GM12892 (cell line): ENCODE measurements around the gene P4HA2.

ENCODE experiments used
- POLR2A ChIP-seq: IDR thresholded peaks from 2 replicates; pipeline ENCODE4 v1.6.1; 2011; ENCODE audit warnings: low read depth, low read length, control low read depth
- POLR2AphosphoS5 ChIP-seq: IDR thresholded peaks from 2 replicates; pipeline ENCODE4 v1.6.1; 2011; ENCODE audit warnings: low read depth, low read length, control low read depth
- TAF1 ChIP-seq: IDR thresholded peaks from 2 replicates; pipeline ENCODE4 v1.6.1; 2011; ENCODE audit warnings: low read depth, mild to moderate bottlenecking, control low read depth, low read length, borderline replicate concordance

DNA sequence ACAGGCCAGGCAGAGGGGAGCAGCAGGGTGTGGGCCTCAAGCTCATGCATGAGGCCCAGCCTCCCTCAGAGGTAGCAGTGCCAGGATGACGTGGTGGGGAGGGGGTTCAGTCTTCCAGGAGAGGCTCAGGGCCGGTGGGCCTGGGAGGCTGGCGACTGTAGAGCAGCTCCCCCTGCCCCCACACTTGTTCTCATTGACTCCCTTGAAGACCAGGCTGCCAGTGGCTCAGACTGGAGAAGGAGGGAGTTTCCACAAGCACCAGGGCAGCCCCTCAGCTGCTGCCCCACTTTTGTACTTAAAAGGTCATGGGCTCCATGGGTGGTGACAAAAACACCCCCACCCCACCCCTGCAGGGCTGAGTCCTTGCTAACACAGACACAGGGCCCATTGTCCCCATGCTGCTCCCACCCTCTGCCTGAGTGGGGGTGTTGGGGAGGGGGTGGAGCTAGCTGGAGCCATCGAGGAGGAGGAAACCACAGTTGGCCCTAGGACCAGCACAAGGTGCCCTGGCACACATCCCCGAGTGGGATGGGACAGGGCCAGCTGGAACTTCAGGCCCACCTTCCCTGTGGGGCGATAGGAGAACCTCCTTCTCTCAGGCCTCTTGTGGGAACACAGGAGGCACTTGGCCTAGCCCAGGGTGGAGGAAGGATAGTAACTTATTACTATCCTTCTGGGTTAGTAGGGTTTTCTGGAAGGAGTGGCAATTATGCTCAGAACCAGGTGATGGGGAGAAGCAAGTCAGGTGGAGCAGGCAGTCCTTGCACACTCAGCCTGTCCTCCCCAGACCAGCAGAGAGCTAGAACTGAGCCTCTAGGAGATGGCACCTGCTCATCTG, 40.5 kb upstream of the P4HA2 start:
- TF ChIP-seq POLR2A: no peak
- TF ChIP-seq POLR2AphosphoS5: no peak
- TF ChIP-seq TAF1: no peak
